GM21381 (cell line): Measurements from ENCODE around the gene ZHX3.
"Not testable (repeated sequence)": the region's sequence is repeated elsewhere in the genome, so short reads cannot be mapped to it uniquely, and the experiment has no call there.

Experiments used
- ATAC-seq: cut with Tn5 transposase; IDR thresholded peaks from one replicate; pipeline ENCODE4 v1.9.1; 2021; ENCODE audit warnings: mild to moderate bottlenecking, moderate library complexity; ENCODE audit not compliant: unreplicated experiment

The ZHX3 gene

DNA sequence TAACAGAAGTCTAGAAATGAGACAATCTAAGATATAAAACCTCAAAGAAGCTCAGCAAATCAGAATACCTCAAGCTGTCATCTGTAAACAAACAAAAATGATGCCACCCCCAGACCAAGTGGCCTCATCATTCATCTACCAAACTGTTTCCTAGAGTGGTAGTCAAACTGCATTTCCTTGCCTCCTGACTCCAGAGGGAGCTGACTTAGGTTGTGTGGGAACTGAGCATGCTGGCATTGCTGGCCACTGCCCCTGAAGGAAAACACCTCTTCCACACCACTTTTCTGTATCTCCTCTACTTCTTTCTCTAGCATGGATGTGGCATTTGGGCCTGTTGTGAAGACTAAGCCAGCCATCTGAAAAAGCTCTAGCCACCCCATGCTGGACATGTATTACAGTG is 56.3 kb downstream of the ZHX3 start:
- ATAC-seq = no peak

DNA sequence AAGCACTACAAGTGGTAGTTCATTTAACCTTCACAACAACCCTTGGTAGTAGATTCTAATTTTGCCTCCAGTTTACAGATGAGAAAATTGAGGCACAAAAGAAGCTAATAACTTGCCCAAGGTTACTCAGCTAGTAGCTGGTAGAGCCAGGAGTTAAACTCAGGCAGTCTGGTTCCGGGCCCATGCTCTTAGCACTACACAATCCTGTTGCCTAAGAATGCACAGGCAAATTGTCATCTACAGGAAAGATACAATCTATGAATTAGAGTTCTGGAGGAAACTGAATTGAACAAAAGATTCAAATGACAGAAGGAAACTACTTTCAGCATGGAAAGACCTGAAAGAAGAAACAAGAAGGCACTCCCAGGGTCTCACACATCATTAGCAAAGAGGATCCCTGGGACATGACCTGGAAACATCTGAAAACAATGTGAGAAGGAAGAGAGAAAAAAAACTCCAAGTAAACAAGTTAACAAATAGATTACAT is 56.8 kb downstream of the ZHX3 start:
- no peak for ATAC-seq

DNA sequence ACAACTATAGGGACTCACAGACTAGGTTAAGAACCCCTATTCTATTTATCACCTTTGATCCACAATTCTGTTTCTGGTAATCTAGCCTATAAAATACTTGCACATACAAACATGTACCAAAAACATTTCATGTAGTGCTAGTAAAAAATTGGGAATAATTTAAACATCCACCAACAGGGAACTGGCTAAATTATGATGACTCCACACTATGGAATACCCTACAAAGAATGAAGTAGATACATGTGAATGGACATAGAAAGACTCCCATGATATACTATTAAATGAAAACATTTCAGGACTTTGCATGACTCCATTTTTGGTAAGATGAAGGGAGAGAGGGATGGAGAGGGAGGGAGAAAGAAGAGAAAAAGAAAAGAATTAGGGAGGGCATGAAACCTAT is 58.2 kb downstream of the ZHX3 start:
- ATAC-seq = no peak

DNA sequence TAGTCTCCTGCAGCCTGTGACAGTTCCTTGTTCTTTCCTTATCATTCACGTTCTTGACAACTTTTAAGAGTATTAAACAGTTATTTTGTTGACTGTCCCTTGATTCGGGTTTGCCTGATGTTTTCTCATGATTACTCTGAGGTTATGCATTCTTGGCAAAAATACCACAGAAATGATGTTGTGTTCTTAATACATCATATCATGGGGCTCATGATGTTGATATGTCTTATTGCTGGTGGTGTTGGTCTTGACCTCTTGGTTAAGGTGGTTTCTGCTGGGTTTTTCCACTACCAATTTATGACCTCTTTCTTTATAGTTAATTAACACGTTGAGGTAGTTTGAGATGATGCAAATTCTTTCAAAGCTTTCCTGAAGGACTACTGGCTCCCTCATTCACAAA is 59.1 kb downstream of the ZHX3 start:
- ATAC-seq = no peak

DNA sequence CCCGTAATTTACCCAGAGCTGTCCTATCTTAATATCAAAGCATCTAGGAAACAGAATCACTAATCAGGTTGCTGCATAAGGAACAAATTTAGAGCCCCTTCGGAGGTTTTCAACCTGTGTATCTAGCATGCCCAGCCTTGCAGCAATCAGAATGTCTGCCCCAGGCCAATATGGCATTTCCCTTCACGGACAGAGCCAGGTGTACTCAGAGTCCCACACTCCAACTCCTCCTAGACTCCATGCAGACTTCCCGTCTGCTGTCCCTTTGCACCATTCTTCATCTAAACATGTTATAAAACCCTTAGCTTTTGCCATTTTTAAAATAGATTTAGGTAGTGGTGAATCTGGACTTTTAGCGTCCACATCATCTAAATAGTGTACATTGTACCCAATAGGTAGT is 61.0 kb downstream of the ZHX3 start:
- ATAC-seq = no peak

DNA sequence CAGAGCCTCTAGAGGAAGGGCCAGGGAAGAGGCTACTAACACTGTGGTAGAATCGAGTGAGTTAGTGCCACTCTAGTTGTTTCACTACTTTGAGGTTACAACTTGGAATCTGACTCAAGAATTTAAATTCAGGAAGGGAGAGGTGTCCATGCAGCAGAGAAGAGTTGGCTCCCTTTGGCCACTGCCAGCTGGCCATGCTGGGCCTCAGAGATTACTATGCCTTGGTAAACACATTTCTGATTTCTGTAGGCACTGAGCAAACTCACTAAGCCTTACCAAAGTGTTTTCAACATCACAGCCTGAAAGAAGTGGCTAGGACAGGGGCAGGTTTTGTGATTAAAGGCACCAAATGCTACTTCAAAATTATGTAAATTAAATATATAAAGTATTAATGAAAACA is 61.9 kb downstream of the ZHX3 start:
- ATAC-seq = no peak

DNA sequence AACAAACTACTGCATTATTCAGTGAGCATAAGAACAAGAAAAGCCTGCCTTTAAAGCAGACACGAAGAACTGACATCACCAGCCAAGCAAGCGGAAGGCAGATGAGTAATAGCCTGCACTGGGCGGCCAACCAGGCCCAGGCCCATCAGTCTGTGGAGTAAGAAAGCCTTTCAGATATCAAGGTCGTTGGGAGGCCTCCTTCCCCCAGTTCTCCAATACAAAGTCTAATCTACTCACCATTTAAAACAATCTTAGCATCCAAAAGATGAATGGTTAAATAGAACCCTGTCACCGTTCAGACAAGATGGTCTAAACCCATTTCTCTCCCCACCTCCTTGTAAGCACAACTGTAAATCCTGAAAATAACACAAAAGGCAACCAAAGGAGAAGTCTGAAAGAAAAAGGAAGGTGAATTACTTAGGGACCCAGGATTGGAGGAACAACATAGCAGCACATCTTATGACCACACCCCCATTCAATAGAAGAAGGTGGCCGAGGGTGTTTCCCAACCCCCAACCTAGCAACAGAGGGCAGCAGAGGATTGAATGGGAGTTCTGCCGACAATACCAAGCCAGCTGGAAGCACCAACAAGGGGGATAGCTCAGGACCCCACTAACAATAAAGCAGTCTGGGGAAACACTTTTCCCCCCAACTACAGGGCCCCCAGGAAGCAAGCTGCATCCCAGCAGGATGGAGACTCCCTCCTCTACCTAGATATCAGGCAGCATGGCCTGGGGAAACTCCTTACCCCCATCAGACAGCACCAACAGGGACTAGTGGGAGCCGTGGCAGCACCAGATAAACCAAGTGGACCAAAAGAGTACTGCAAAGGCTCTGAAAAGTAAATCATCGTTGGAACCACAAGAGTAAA is 67.9 kb downstream of the ZHX3 start:
- no peak for ATAC-seq

DNA sequence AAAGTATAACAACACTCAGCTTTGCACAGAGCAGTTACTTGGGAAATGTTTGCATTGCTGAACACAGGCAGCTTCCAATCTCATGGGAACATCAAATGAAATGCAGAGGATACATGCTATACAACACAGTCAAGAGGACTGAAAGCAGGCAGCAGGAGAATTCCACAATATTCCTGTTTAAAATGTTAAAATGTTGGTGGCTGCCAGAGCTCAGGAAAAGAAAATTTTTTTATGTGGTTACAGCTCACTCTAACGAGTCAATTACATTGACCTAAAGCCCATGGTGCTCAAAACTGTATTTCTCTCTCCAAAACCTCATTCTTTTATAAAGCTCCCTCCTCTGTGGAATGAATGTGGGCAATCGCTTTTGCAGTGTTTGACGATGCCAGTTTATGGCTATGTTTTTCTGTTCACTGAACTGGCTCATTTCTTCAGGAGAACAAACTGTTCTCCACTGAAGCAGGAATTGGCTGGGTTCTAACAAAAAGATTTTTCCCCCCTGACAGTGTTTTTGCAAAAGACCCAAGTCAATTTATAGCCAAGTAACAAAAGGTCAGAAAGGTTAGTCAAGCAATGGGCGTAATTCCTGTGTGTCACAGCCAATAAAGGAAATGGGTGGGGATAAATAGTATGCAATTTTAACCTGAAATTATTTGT is 69.0 kb downstream of the ZHX3 start:
- ATAC-seq = no peak

DNA sequence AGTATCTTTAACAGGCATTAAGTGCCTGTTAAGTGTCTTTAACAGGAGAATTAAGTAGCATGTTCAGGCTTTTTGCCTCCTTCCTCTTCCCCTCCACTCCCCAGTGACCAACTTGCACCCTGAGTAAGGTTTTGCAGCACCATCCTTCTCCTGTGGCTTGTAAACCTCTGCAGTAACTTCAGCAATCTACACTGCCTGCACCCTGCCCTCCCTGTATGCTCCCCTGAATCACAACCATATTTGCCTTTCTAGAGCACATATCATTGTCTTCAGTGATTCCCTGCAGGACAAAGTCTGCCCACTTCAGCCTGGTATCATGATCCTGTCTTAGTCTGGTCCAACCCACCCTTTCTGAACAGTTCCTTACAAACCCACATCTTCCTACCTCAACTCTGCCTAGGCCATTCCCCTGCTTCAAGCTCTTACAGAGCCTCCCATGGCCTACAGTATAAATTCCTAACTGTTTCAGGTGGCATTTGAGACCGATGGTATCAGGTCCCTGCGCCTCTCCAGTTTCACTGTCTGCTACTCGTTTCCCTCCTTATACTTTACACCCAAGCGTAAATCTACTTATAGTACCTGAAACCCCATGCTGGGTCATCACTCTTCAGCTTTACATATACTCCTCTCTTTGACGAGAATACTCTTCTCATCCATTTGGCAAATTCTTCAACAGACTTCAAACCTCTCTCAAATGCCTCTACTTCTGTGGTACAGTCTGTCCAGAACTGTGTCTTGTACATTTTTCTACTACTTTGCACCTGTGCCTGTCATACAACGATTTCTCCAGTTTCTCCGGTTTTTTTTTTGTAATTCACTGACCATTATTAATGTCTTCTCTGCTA is 69.8 kb downstream of the ZHX3 start:
- ATAC-seq = no peak

DNA sequence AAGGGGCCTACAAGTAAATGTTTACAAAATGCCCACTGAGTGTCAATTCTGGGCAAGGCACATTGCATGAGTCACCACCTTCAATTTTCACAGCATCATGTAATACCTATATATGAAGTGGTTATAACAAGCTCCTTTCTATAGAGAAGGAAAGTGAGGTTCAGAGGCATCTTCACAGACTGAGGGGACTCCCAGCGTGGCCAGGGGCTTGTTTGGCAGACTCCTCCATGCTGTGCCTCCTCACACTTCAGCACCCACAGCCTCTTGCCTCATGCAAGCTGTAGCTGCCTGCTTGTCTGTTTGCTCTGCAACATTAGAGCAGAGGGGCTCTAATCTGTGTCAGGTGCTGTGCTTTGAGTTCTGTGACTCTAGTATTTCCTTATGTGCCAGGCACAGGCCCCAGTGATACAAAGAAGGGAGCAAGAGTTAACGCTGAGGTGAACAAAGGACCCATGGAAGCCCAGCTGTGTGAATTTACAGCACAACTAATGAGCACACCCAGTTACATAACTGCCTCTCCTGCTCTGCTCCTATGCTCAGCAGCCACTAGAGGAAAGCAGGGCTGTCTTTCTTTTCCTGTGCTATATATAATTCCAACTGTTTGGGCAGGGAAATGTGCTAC is 72.3 kb downstream of the ZHX3 start:
- ATAC-seq = no peak

DNA sequence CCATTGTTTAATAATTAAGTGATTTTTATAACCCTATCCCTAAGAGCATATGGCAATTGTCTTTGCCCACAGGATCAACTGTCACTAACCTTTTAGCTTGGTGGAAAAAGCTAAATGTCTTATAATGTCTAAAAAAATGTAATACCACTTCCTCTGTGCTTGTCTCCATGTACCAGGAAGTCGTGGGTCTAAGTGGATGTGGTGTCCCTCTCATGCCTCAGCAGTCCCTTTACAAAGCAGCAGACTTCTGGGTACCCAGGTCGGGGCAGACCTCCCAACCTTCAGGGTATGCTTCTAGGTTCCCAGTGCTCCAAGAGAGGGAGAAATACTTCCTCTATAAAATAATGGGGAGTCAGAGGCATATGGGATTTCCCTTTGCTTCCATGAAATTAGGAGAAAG is 74.7 kb downstream of the ZHX3 start:
- ATAC-seq = no peak

DNA sequence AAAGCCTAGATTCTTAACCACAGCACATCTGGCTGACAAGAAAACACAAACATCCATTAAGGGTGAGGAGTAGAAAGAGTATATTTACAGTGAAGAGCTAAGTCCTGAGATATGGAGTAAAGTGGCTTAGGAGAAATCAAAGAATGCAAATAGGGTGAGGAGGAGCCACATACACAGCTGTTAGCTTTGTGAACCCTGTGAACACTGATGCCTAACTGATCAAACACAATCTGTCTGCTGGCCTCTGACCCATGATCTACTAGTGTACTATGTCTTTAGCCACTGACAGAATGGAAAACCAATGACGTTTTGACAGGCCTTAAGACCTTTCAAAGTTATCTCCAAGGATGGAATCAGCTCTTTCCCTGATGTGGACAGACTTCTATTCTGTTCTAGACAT is 75.2 kb downstream of the ZHX3 start:
- ATAC-seq = no peak

DNA sequence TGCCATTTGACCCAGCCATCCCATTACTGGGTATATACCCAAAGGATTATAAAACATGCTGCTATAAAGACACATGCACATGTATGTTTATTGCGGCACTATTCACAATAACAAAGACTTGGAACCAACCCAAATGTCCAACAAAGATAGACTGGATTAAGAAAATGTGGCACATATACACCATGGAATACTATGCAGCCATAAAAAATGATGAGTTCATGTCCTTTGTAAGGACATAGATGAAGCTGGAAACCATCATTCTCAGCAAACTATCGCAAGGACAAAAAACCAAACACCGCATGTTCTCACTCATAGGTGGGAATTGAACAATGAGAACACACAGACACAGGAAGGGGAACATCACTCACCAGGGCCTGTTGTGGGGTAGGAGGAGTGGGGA is 80.3 kb downstream of the ZHX3 start:
- ATAC-seq = not testable (repeated sequence)

DNA sequence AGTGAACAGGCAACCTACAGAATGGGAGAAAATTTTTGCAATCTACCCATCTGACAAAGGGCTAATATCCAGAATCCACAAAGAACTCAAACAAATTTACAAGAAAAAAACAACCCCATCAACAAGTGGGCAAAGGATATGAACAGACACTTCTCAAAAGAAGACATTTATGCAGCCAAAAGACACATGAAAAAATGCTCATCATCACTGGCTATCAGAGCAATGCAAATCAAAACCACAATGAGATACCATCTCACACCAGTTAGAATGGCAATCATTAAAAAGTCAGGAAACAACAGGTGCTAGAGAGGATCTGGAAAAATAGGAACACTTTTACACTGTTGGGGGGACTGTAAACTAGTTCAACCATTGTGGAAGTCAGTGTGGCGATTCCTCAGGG is 80.7 kb downstream of the ZHX3 start:
- ATAC-seq = not testable (repeated sequence)

DNA sequence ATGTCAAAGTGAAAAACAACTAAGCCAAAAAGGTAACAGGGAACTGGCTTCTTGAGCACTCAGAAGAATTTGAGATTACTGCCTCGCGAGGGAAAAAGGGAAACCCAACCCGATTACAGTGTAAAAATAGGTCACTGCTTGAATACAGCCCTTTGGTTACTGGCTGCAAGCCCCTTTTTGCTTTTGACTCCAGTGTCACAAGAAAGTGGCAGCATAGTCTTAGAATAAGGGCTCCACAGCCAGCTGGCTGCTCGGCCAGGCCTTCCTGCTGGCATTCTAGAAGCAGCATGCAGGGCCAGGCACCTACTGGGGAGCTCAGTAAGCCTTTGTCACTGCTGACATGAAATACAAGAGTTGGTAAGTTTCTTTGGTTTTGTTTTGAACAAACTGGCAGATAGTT is 83.0 kb downstream of the ZHX3 start:
- ATAC-seq = no peak

DNA sequence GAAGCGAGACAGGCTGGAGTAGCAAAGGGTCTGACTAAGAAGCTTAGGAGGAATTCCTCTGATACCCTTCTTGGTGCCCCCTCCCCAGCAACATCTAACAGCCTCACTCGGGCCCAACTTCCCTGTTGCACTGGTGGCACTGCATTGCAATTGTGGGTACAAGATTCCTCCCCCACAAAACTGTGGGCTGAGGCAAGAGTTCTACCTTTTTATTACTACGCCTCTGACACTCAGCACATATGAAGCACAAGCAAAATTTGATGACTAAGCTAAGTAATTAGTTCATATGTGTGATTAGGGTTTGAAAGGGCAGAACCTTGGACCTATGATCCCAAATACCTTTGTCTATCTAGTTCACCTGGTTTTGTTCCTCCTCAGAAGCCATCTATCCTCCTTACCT is 83.5 kb downstream of the ZHX3 start:
- no peak for ATAC-seq

DNA sequence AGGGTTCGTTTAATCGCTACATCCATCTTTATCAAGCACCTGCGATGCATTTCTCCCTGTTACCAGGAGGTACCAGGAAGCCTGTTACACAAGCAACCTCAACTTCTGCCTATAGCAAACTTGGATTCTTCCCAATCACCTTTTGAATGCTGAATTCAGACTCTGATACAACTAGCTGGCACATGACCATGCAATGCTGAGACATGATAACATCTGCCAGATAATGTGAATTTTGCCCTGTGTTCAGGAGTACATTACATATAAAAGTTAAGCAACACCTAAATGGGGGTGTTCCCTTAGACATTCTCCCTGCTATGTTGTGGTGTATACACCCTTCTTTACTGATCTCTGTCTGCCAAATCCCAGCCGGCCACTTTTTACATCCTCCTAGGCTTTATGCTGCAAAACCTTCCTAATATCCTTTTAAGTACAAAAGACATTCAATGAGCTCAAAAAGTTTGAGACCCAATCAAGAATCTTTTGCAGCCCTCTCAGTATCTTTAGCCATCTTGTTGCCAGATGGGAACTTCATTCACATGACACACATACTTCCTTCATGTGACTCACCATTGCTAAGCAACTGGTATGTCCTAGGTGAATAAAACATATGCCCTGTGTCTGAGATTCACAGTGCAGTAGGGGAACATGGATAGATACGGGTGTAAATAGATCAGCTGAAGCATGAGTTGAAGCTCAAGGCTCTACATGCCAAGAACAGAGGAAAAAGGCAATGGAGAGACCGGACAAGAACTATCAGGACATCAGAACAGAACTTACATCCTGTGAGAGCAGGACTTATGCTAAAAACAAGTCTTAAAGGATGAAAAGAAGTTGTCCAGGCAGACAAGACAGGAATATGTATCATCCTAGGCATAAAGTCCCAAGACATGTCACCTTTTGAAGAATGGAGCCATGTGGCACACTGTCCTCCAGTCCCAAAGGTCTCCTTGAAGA is 84.3 kb downstream of the ZHX3 start:
- no peak for ATAC-seq

DNA sequence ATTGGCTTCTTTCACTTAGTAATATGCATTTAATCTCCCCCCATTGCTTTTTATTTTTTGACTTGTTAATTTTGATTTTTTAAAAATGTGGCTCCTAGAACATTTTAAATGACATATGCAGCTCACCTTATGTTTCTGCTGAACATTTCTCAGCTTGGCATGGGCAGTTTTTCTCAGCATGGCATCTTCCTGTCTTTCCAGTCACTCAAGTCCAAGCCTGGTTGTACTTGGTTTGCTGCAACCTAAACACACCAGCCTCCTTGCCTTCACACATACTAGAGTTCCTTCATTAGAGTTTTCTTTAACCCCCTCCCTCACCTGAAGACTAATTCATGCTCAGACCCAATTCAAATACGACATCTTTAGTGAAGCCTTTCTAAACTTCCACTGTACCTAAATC is 86.4 kb downstream of the ZHX3 start:
- ATAC-seq = no peak

DNA sequence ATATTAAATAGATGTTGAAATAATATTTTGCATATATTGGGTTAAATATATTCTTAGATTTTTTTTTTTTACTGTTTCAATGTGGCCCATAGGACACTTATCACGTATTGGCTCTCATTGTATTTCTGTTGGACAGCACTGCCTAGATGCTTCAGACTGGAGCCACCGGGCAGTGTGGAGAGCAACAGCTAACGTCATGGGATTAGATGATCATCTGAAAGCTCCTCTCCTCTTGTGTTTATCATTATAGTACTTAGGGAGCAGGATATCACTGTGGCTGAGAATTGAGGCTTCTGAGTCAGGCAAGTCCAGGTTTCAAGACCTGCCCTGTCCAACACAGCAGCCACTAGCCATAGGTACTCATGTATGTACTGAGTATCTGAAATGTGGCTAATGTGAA is 87.4 kb downstream of the ZHX3 start:
- no peak for ATAC-seq

DNA sequence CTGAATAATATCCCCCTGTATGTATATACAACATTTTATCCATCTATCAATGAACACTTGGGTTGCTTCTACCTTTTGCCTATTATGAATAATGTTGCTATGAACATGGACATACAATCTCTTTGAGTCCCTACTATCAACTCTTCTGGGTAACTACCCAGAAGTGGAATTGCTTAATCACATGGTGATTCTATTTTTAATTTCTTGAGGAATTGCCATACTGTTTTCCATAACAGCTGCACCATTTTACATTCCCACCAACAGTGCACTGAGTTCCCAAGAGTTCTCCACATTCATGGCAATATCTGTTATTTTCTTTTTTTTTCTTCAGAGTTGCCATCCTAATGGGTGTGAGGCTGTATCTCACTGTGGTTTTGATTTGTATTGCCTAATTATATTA is 88.3 kb downstream of the ZHX3 start:
- ATAC-seq = no peak
